Activated CD4-positive, alpha-beta T cell treated with anti-CD3 and anti-CD28 coated beads, Interleukin-2, amount 10 ng/mL, durations not matched to agents 24 days and 14 days (primary cell): ENCODE measurements around the gene ELP5. TPM values are rescaled to one million over a fixed set of nuclear protein-coding genes. Genes with fewer than 3 reads are reported as not detected.

Experiments used
- DNase-seq: peaks from one replicate; pipeline ENCODE4 v3.0.0; 2022
- H3K27ac Mint-ChIP-seq: one replicate; pipeline ENCODE4 v1.8.0; 2022; ENCODE audit warnings: mild to moderate bottlenecking, mixed read lengths
- H3K27me3 Mint-ChIP-seq: one replicate; pipeline ENCODE4 v1.8.0; 2022; ENCODE audit warnings: mixed read lengths
- H3K36me3 Mint-ChIP-seq: one replicate; pipeline ENCODE4 v1.8.0; 2022; ENCODE audit warnings: low read depth, mild to moderate bottlenecking, mixed read lengths
- H3K4me1 Mint-ChIP-seq: one replicate; pipeline ENCODE4 v1.8.0; 2021; ENCODE audit warnings: mixed read lengths
- H3K4me3 Mint-ChIP-seq: one replicate; pipeline ENCODE4 v1.8.0; 2022; ENCODE audit warnings: mild to moderate bottlenecking, moderate library complexity, mixed read lengths
- H3K9me3 Mint-ChIP-seq: one replicate; pipeline ENCODE4 v1.8.0; 2021; ENCODE audit warnings: mixed read lengths
- intact Hi-C: fragments of 100-400 bp; cut with micrococcal nuclease; formaldehyde crosslinking; loops from one replicate; pipeline ENCODE4 v1.15.1; 2023
- total RNA-seq: library from RNA; stranded (reverse); gene quantifications from 2 replicates; pipeline ENCODE4 v1.2.3, GENCODE V29; 2022

Gene ELP5
- total RNA-seq, 1 donor from 2014 or later: 74.3 TPM

DNA sequence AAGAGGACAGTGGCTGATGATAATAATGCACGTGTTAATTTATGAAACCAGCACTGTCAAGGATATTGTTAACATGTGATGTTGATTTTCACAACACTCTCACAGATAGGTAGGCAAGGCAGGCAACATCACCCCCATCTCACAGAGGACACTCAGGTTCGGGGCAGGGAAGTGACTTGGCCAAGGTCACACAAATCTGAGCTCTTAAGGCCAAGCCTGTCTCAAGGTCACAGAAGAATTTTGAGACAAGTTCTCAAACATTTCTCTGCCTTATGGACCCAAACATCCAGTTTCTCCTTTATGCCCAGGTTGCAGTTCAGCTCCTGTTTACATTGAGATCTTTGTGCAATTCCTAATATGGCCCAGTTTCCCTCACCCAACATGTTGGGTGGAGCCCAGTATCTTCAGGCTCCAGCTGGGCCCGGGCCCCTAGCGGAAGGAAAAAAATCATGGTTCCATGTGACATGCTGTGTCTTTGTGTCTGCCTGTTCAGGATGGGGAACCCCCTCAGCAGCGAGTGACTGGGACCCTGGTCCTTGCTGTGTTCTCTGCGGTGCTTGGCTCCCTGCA is 30.8 kb downstream of the ELP5 start:
- H3K9me3 Mint-ChIP-seq: no peaks in the 10 kb centered on the region
- no peak overlapping the region for H3K27ac Mint-ChIP-seq
- intact Hi-C loops: no loop called here
- no peaks in the 10 kb centered on the region for H3K36me3 Mint-ChIP-seq
- peaks cover 39% of the 10 kb centered on the region for H3K27me3 Mint-ChIP-seq
- no peak for DNase-seq
- peak overlapping the region; percentile 6 for H3K4me3 Mint-ChIP-seq
- peaks cover 10% of the 10 kb centered on the region for H3K4me1 Mint-ChIP-seq

DNA sequence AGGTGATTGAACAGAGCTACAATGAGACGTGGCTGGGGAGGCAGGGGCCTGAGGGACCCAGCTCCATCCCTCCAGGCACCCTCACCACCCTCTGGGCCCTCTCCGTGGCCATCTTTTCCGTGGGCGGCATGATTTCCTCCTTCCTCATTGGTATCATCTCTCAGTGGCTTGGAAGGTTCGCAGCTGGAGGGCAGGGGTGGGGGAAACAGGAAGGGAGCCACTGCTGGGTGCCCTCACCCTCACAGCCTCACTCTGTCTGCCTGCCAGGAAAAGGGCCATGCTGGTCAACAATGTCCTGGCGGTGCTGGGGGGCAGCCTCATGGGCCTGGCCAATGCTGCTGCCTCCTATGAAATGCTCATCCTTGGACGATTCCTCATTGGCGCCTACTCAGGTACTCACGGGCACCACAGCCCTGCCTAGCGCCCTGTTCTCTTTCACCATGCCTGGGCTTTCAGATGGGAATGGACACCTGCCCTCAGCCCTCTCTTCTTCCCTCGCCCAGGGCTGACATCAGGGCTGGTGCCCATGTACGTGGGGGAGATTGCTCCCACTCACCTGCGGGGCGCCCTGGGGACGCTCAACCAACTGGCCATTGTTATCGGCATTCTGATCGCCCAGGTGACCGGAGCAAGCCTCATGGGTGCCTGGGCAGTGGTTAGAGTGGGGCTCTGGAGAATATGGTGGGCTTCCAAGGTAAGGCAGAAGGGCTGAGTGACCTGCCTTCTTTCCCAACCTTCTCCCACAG is 31.6 kb downstream of the ELP5 start:
- Mint-ChIP-seq H3K4me1 (peaks cover 10% of the 10 kb centered on the region), H3K27ac (no peak overlapping the region), H3K27me3 (peaks cover 44% of the 10 kb centered on the region), H3K36me3 (no peaks in the 10 kb centered on the region), H3K4me3 (peak overlapping the region; percentile 7), H3K9me3 (no peaks in the 10 kb centered on the region)
- intact Hi-C loops: no loop called here
- DNase-seq: no peak

DNA sequence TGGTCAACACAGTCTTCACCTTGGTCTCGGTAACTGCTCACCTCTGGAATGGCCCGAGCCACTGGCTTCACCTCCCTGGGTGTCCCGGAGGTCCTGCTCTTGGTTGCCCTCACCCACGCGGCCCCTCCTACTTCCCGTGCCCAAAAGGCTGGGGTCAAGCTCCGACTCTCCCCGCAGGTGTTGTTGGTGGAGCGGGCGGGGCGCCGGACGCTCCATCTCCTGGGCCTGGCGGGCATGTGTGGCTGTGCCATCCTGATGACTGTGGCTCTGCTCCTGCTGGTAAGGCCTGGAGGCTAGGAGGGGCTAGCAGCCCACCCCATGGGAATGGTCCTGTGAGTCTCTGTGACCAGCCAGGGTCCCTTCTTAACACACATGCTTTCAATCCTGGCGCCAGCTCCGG is 32.9 kb downstream of the ELP5 start:
- no peak overlapping the region for H3K27ac Mint-ChIP-seq
- H3K4me3 Mint-ChIP-seq: no peak overlapping the region
- peaks cover 10% of the 10 kb centered on the region for H3K4me1 Mint-ChIP-seq
- no peak for DNase-seq
- H3K9me3 Mint-ChIP-seq: no peaks in the 10 kb centered on the region
- H3K27me3 Mint-ChIP-seq: peaks cover 42% of the 10 kb centered on the region
- no peaks in the 10 kb centered on the region for H3K36me3 Mint-ChIP-seq
- intact Hi-C loops: no loop called here

DNA sequence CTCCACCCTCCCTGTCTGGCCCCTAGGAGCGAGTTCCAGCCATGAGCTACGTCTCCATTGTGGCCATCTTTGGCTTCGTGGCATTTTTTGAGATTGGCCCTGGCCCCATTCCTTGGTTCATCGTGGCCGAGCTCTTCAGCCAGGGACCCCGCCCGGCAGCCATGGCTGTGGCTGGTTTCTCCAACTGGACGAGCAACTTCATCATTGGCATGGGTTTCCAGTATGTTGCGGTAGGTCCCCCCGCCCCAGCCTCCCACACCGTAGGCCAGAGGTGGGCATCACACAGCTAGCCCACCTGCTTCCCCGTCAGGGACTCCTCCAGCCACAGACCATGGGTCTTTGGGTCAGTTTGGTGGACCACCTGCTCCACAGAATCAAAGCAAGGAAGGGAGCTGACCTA is 33.7 kb downstream of the ELP5 start:
- Mint-ChIP-seq H3K27me3 (peaks cover 38% of the 10 kb centered on the region), H3K36me3 (no peaks in the 10 kb centered on the region)
- intact Hi-C loops: no loop called here

DNA sequence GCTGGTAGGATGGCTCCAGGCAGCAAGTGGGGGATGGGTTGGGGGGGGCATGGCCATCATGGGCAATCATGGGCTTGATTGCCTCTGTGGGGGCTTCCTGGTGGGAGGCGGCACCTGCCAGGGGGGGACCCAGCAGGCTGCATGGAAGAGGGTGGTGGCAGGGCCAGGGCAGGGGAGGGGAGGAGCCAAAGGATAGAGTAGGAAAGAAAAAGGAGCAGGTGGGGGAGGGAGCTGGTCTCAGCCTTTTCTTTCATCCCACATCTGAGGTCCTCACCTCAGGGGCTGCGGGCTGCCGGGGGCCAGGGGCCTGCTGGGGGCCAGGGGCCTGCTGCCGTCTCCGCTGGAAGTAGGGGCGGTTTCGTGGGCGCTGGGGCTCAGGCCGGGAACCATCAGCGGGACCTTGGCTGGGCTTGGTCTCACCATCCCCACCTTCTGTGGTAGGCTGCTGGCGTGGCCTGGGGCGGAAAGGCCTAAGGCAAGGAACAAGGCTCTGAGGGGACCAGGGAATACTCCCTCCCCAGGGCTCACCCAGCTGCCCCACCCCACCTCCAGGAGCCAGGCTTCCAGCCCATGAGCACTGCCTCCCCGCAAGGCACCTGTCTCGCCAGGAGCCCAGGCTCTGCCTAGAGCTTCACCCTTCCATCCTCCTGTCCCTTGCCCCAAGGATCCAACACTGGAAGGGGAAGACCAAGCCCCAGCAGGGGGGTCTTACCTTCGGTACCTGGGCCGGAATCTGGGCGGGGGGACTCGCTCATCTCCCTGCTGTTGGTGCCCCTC is 37.4 kb downstream of the ELP5 start:
- Mint-ChIP-seq H3K27ac (no peak overlapping the region), H3K9me3 (no peaks in the 10 kb centered on the region), H3K4me1 (peaks cover 2% of the 10 kb centered on the region), H3K4me3 (no peak overlapping the region), H3K27me3 (peaks cover 44% of the 10 kb centered on the region), H3K36me3 (no peaks in the 10 kb centered on the region)
- no peak for DNase-seq
- intact Hi-C loops: no loop called here

More for the DNA sequence above, 33.7 kb downstream of the ELP5 start:
- peaks cover 6% of the 10 kb centered on the region for H3K4me1 Mint-ChIP-seq
- no peak overlapping the region for H3K27ac Mint-ChIP-seq
- no peak overlapping the region for H3K4me3 Mint-ChIP-seq
- no peaks in the 10 kb centered on the region for H3K9me3 Mint-ChIP-seq
- DNase-seq: no peak

DNA sequence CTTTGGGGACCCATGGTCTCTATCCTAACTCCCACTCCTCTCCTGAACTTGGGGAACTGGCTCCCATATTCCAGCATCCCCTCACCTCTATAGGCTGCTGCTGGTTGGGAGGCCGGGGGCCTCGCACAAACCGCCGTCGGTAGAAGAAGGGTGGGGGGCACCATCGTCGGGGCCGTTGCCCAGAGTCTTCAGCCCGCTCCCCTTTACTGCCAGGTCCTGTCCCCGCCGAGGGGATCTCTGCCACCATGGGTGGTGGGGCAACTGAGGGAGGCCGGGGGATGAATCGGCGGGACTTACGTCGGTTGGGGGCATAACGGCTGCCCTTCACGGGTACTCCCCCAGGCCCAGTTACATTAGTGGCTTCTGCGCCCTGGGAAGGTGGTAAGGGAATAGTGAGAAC is 38.2 kb downstream of the ELP5 start:
- H3K4me3 Mint-ChIP-seq: no peak overlapping the region
- H3K27ac Mint-ChIP-seq: no peak overlapping the region
- H3K36me3 Mint-ChIP-seq: no peaks in the 10 kb centered on the region
- H3K27me3 Mint-ChIP-seq: peaks cover 47% of the 10 kb centered on the region
- no peak for DNase-seq
- no peaks in the 10 kb centered on the region for H3K9me3 Mint-ChIP-seq
- intact Hi-C loops: no loop called here
- H3K4me1 Mint-ChIP-seq: peaks cover 6% of the 10 kb centered on the region

DNA sequence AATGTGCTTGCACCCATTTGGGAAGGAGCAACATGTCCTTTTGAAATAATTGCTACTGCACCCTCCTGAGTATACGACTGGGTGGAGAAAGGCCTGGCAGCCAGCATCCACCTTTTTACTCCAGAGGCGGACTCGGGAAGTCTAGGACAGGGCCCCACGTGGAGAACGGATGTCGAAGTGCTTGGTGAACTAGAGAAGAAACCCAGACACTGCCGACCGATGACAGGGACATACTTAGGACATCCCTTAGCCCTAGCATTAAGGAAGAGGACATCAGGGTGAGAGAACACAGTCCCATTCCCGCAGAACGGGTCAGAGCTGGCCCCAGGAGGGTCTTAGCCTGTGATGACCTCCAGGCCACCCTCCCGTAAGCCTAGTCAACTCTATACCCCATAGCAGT is 38.7 kb downstream of the ELP5 start:
- peaks cover 8% of the 10 kb centered on the region for H3K4me1 Mint-ChIP-seq
- H3K9me3 Mint-ChIP-seq: no peaks in the 10 kb centered on the region
- H3K27ac Mint-ChIP-seq: no peak overlapping the region
- no peak overlapping the region for H3K4me3 Mint-ChIP-seq
- DNase-seq: no peak
- intact Hi-C loops: no loop called here
- peaks cover 50% of the 10 kb centered on the region for H3K27me3 Mint-ChIP-seq
- H3K36me3 Mint-ChIP-seq: no peaks in the 10 kb centered on the region

DNA sequence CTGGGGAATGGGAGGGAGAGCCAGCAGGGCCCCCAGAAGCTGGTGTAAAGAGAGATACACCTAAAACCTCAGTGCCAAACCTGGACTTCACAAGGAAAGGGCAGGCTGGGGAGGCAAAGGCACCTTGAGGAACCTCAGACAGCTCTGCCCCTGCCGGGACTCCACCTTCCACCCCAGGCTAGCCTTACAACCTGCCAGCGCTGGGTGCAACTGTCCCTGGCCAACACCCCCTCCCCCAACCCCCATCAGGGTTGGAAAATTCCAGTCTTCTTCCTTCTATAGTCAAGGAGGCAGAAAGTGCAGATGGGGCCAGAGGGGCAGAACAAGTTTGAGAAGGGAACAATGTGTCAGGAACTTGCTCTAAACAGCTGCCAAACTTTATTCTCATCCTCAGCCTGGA is 40.2 kb downstream of the ELP5 start:
- no peak overlapping the region for H3K27ac Mint-ChIP-seq
- H3K4me1 Mint-ChIP-seq: peaks cover 15% of the 10 kb centered on the region
- H3K27me3 Mint-ChIP-seq: peaks cover 52% of the 10 kb centered on the region
- intact Hi-C loops: no loop called here
- DNase-seq: no peak
- no peaks in the 10 kb centered on the region for H3K9me3 Mint-ChIP-seq
- no peak overlapping the region for H3K4me3 Mint-ChIP-seq
- H3K36me3 Mint-ChIP-seq: no peaks in the 10 kb centered on the region

DNA sequence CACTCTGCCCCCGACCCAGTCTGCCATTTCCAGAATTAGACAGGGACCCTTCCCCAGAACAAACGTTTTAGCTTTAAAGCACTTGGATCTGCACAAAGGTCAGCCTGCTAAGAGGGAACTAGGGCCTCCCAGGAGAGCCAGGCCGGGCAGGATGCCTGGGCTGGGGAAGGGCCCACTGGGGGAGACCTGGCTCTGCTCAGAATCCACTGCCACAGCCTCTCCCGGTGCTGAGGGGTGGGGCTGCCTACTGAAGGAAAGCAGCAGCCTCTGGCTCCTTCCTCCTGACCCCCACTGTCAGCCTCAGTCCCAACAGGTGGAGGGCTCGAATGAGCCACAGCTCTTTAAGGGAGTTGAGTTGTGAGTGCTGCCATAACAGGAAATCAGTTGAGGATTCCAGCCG is 40.7 kb downstream of the ELP5 start:
- DNase-seq: peak; percentile 57
- Mint-ChIP-seq H3K4me3 (no peak overlapping the region), H3K27me3 (peaks cover 49% of the 10 kb centered on the region), H3K4me1 (peaks cover 15% of the 10 kb centered on the region), H3K27ac (peak overlapping the region; percentile 59), H3K9me3 (no peaks in the 10 kb centered on the region), H3K36me3 (no peaks in the 10 kb centered on the region)
- intact Hi-C loops: no loop called here

DNA sequence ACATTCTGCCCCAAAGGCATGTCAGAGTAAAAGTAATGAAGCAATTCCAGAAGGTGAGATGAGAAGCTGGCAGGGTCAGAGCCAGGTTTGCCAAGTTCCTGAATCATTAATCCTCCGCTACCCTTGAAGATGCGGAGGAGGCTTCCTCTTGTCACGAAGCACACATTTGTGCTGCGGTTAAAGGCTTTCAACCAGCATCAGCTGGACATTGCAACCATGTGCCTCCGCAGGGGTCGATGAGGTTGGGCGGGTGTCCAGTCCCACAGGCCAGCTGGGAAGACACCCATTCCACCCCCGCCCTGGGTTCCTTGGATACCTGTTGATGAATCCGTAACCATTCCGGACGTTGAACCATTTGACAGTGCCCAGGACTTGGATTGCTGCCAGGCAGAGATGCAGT is 41.1 kb downstream of the ELP5 start:
- intact Hi-C loops: no loop called here
- no peak for DNase-seq
- H3K36me3 Mint-ChIP-seq: no peaks in the 10 kb centered on the region
- peak overlapping the region; percentile 30 for H3K4me3 Mint-ChIP-seq
- peaks cover 15% of the 10 kb centered on the region for H3K4me1 Mint-ChIP-seq
- H3K27ac Mint-ChIP-seq: peak overlapping the region; percentile 59
- peaks cover 46% of the 10 kb centered on the region for H3K27me3 Mint-ChIP-seq
- no peaks in the 10 kb centered on the region for H3K9me3 Mint-ChIP-seq

DNA sequence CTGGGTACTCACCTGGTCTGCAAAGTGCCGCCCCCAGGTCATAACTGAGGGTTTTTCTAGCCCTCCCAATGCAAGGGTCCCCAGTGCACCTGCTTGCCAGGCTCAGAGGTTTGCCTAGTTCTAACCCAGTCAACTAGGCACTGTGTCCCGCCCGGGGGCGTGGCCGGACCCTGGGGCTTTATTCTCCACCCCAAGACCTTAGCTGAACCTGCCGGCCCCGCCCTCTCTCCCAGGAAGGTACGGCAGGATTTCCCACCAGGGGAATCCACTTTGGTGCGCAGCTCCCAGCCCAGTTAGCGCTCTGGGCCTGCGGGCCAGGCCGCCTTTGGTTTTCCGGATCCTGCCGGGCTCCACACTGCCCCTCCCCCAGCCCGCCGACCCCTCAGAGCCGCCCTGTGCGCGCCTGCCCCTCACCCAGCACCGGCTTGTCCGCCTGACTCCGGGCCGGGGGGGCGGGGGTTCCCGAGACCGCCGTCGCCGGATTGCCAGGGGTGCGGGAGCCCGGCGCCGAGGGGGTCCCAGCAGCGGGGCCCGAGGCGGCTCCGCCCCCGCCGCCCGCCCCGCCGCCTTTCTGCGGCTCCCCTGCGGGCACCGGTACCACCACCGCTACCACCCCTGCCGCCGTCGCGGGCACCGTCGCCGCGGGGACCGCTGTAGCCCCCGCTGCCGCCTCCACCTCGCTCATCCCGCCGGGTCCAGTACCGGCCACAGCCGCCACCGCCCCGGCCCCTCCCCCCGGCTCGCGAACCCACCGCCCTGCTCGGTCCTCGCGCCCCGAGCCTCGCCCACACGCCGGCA is 42.0 kb downstream of the ELP5 start:
- no peaks in the 10 kb centered on the region for H3K36me3 Mint-ChIP-seq
- H3K27me3 Mint-ChIP-seq: peaks cover 43% of the 10 kb centered on the region
- H3K4me1 Mint-ChIP-seq: peaks cover 15% of the 10 kb centered on the region
- intact Hi-C loops: no loop called here
- peak overlapping the region; percentile 77 for H3K4me3 Mint-ChIP-seq
- peak; percentile 75 for DNase-seq
- H3K27ac Mint-ChIP-seq: no peak overlapping the region
- H3K9me3 Mint-ChIP-seq: no peaks in the 10 kb centered on the region

DNA sequence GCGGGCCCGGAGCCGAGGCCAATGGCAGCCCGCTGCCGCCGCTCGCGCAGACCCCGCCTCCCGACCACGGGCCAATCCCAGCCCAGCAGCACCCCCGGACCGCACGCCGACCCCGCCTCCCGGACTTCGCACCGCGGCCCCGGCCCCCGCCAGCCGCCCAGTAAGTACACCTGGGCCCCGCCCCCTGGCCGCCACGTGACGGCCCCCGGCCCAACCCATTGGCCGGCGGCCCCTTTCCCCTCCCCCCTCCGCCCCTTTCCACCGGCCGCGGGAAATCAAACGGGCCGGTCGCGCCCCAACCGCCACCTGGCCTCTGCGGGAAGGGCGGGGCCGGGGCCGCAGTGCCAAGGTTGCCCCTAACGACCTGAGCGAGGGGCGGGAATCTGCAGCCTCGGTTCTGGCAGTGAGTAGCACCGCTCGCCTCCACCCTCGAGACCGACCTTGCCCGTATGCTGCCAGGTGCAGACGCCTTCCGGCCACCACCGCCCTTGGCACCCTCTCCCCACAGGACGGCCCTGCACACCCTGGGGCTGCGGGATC is 42.7 kb downstream of the ELP5 start, which contains the start of gene YBX2:
Gene YBX2 (minus strand): TSS at position 26 of the 540 bp plus-strand sequence. CDS start 139 bp downstream, outside the sequence.
- H3K4me1 Mint-ChIP-seq: peaks cover 15% of the 10 kb centered on the region
- peak; percentile 93 for DNase-seq
- H3K27me3 Mint-ChIP-seq: peaks cover 45% of the 10 kb centered on the region
- no peaks in the 10 kb centered on the region for H3K36me3 Mint-ChIP-seq
- H3K27ac Mint-ChIP-seq: peak within 1 kb of the TSS; percentile 56
- no peaks in the 10 kb centered on the region for H3K9me3 Mint-ChIP-seq
- H3K4me3 Mint-ChIP-seq: peak within 1 kb of the TSS; percentile 77
- intact Hi-C loops: no loop called here
